Activated gamma-delta T cell treated with Interleukin-2 at 50 U/mL for 16 hours (primary cell): ENCODE results near the gene ABO.
A peak's percentile ranks its signal among the peaks of the same experiment; 100 is the strongest.
"Not testable (repeated sequence)": the region's sequence is repeated elsewhere in the genome, so short reads cannot be mapped to it uniquely, and the experiment has no call there.

ENCODE experiments used
- DNase-seq: peaks from one replicate; pipeline ENCODE4 v3.0.0-alpha.2; 2020

ABO gene

DNA sequence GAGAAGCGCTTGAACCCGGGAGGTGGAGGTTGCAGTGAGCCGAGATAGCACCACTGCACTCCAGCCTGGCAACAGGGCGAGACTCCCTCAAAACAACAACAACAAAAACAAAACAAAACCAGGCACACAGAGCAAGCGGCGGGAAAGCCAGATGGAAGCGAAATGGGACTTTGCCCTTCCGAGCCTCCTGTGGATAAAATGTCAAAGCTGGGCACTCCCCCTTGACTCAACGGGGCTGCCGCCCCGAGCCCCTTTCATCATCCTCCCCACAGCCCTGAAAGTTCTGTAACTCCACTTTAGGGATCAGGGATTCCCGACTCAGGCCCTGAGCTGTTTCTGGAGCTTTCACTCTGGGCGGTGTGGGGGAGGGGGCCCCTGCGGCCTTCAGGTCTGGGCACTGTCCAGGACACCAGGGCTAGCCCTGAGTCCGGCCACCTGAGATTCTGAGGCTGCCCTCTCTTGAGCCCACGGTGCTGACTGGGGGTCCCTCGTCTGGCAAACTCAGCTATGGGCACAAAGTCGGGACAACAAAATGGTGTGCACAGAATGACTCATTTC, 35.4 kb downstream of the ABO start:
- no peak for DNase-seq

DNA sequence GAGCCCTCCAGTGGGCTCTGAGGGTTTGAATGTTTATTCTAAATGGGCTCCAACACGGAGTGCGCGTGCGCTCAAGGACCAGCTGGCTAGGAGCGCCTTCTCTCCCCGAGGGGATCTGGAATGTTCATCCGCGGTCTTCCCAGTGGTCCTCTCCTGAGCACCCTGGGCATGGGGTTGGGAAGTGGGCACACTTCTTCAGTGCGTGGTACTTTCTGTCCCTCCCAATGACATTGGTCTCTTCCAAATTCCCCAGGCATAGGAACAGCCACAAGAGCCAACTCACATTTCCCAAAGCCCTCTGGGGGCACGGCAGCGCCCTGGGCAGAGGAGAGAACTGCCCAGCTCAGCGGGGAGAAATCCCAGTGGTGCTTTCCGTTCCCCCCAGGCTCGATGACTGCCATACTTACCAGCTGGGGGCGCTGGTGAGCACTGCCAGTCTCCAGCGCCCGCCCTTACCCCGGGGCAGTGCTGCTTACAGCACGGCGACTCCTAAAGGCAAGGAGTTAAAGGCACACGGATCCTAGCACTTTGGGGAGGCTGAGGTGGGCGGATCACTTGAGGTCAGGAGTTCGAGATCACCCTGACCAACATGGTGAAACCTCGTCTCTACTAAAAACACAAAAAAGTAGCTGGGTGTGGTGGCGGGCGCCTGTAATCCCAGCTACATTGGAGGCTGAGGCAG, 36.0 kb downstream of the ABO start:
- peak; percentile 50 for DNase-seq

DNA sequence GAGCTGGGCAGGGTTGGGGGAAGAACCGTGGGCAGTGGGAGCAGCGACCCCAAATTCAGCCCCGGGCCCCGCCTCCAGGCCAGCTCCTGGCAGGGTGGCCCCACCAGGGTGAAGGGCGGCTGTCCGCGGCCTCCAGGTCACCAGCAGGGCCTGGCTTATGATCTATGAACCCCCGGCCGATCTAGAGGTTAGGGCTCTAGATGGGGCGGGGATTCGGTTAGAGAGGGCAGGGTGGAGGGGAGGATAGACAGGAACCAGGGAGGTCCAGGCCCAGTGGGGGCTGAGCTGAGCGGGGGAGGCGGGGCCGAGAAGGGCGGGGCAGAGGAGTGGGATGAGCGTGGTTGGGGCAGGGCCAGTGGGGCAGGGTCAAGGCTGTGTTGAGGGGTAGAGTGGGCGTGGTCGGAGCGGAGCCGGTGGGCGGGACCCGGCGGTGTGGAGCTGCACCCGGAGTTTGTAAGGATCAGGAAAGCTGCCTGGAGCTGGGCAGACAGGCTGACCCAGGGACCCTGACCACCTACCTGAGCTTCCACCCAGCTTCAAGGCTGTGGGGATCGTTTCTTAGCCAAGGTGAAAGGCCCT, 36.6 kb downstream of the ABO start:
- DNase-seq, result peak; percentile 25

DNA sequence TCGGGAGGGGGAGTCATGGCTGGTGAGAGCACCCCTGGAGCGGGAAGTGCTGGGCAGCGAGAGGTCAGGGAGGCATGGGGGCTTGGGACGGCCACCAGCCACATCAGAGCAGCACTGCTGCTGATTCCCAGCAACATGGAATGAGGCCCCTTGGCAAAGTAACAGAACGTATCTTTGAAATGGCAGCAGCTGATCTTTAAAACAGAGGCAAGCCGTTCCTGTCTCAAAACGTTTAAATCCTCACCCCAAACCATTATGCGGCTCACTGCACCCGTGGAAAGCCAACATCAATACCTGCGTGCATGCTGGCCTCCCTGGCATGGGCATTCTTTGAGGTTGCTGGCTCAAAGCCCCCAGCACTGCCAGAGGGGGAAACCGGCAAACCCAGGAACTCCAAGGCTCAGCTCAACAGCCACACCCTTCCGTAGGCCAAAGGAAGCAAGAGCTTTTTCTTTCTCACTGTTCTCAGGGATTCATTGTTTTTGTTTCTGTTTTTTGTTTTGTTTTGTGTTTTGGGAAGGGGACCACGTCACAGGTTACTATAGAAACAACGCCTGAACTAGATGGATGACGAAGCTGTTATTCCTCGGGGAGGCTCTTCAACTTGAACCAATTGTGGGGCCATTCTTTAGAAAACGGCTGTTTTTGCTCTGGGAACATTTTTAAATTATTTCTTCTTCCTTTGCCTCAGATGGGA, 37.8 kb downstream of the ABO start:
- DNase-seq, result no peak

DNA sequence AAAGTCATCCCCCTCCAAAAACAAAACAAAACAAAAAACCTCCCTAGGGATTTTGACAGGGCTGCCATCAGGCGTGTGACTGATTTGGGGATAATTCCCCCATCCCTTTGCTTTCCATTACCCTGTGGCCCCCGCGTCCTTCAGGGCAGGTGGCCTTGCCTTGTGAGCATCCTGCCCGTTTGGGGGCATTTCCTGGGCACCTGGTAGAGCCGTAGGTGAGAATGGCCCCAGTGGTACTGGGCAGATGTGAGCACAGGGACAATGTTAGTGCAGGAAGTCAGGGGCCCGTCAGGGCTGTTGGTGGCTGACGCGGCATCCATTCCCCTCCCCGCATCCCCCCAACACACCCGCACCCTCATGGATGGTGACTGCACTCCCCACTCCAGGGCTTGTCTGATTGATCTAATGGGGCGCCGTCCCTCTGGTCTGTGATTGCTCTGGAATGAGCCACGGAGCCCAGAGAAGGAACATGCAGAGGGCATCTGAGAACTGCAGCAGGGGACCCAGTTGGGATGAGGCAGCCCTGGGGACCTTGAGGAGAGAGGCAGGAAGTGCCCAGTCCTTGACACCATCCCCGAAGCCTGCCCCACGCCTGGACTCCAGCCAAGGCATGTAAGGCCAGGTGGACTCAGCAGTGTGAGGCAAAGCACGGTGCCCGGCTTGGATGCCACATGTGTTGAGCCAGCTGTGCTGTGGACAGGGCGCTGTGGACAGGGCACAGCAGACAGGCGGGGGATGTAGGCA, 38.5 kb downstream of the ABO start:
- DNase-seq, result not testable (repeated sequence)

DNA sequence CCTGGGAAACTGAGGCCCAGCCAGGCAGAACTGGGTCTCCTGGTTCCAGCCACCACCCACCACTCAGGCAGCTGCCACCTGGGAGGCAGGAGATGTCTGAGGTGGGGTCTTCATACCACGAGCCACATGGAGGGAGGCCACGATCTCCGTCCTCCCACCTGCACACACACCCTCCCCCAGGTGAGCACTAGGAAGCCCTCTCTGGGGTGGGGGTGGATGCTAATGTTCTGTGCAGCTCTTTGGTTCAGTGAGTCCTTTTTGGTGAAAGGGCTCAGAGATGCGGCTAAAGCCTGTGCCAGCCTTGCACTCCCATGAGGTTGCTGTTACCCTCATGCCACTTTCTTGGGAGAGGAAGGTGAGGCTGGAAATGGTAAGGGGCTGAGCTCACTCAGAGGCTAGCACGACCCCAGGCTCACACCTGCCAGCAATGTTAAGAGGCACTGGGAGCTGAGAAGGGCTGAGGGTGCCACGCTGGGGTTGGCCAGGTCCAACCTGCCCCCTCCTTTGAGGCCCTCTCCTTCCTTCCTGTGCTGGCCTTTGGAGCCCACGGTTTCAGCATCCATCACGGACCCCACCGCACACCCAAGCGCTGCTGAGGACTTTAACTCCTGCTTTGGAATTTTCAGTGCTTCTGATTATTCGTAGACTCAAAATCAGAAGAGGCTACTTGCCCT, 39.3 kb downstream of the ABO start:
- no peak for DNase-seq

DNA sequence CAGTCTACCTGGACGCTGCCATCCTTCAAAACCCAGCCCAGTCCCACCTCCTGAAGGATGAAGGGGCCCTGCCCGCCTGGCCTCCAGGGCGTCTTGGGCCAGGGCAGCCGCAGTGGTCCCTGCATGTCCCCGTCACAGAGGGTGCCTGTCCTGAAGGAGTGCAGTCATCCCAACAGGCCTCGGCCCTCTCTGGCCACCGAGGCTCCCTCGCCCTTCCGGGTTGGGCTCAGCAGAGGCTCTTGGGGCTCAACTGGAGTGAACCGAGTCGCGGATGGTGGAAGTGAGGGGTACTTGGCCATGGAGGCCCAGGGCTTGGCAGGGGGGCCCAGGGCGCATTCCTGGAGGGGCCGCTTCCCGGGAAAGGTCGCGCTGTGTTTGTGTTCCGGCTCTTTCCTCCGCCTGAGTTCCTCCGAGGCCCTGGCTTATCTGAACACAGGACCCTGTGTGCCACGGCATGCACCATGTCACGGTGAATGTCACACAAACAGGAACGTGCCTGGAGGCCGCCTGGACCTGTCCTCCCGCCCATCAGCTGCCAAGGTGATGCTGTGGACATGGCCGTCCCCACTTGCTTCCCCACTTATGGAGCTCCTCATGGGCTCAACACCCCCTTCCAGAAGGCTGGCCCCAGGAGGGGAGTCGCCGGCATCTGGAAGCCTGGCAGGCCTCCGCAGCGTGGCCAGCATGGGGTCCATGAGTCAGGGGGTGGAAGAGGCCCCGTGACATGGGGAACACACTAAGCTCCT, 40.3 kb downstream of the ABO start:
- DNase-seq, result no peak

DNA sequence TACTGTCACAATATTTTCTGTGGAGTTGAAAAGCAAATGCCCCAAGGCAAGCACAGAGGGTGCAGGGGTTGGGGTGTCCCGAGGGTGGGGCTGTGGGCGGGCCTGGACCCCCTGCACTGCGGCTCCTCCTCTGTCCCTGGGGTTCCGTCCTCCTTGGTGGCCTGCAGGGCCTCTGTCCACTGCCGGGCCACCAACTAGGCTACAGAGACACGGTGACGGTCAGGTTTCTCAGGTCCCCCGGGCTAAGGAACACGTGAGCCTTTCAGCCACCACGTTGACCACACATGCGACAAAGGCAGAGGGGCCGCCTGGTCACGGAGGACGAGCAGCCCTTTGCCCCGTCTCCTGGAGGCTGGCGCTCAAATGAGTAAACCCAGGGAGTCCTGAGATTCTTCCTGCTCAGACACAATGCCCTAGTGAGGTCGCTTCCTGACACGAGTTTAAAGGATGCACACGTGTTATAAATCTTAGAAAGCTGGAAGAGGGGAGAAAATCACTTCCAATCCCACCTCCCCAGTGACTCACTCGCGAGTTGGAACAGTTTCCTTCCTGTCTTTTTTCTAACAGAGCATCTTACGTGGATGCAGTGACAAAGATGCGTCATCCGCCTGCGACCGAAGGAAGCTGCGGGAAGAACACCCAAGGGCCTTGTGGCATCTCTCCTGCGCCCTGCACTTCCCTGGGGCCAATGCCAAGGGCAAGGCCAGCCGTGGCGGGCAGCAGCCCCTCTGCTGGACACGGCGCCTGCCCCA, 41.1 kb downstream of the ABO start:
- DNase-seq, result no peak

DNA sequence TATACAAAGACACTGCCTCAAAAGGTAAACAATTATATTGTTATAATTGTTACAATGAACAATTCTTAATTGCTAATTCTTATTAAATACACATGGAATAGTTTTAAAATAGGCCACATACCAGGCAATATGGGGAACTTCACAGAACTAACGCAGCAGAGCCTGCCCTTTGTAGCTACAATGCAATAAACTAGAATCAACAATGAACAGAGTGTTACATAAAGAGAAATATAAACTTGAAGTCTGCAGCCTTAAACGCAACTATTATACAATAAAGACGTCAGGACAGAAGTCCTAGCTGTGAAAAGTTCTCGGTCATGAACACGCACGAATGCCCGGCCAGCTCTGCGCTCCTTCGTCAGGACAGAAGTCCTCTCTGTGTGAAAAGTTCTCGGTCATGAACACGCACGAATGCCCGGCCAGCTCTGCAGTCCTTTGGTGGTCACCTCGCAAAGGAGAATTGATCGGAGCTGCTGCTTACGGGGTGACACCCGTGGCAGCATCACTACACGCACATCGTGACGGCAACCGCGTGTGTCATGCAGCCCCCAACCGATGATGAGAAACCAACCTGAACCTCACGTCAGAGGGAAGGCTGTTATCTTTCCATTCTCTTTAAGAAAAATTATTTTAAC, 43.0 kb downstream of the ABO start:
- not testable (repeated sequence) for DNase-seq

DNA sequence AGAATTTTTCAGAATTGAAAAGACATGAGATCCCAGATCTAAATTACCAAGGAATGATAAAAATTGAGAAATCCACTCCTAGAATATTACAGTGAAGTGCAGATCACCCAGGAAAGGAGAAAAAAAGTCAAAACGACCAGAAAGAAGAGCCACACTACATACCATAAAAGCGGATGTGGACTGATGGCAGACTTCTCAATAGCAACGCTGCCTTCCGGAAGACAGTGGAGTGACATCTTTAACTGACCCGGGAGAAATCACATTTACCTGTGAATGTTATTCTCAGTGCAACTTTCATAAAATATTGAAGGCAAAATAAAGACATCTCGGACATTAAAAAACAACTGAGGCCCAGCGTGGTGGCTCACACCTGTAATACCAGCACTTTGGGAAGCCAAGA, 44.5 kb downstream of the ABO start:
- not testable (repeated sequence) for DNase-seq

DNA sequence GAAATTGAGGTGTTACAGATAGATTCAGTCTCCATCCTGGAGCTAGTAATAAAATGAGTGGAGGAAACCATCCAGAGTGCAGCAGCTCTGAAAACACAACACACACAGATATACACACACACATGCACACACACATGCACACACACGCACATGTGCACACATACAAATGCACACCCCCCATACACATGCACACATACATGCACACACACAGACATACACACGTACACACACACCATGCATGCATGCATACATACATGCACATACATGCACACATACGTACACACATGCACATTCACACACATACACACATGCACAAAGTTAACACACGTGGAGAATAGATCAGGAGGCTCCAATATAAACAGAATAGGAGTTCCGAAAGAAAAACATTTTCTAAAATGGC, 44.9 kb downstream of the ABO start:
- DNase-seq, result no peak

DNA sequence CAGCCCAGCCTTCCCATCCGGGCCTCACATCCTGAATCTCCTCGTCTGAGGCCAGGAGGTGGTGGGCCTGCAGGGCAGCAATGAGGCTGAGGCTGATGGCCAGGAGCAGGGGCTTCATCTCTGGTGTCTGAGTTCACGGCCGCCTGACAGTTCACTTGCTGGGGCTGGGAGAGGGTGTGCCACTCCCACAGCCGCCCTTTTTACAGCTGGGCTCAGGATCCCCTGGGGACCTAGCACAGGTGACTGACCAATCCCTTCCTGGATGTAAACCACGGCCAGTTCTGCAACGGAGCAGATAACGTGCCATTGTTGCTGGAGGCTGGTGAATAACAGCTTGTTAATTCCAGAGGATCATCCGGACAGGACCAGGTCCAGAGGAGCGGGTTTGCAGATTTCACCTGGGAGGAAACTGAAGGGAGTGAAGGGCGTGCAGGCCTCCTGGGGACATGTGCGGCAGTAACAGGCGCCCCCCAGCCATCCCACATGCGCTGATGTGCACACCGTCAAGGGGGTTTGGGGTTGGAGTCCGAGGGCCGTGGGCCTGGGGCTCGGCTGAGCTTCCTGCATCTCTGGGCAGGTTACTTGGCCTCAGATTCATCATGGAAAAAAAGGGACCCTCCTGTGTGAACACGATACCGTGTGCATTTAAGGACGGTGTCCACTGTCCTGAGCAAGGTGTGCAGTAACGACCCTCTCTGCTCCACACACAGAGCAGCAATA, 46.4 kb downstream of the ABO start:
- DNase-seq, result not testable (repeated sequence)

DNA sequence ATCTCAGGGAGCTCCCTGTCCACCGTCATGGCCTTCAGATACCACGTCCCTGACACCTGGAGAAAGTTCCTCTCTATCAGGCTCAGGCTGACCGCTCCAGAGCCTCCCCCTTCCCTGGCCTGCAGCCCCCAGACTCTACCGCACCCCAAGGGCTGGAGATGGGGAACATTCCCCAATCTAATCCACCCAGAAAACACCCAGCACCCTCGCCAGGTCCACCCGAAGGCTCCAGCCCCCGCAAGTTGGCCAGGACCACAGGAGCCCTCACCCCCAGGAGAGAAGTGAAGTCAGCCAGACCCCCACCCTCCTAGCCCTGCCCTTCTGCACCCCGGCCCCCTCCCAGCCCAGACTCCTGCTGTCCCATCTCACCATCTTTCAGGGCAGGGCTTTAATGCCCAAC, 47.0 kb downstream of the ABO start:
- not testable (repeated sequence) for DNase-seq

DNA sequence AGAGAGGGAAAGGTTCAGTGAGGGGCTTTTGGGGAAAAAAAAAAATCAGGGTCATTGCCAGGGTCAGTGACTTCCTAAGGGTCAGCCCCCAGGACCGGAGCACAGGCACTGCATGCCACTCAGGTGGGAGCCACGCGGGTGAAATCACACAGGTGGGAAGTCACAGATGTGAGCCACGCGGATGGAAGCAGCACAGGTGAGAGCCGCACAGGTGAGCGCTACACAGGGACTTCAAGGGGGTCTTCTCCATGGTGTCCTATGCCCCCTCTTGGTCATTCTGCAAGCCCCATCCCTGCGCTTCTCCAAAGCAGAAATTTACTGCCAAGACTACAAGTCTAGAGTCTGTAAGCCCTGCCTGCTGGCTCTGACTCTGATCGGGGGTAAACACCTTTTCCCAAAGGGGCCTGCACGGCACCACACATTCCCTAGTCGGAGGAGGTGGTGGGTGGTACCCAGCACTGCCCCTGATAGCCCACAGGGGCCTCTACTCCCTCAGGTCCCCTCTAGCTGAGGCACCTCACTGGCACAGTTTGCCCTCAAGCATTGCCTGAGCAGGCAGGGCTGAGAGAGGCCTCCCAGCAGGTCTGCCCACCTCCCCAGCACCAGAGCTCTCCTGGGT, 47.6 kb downstream of the ABO start:
- no peak for DNase-seq

DNA sequence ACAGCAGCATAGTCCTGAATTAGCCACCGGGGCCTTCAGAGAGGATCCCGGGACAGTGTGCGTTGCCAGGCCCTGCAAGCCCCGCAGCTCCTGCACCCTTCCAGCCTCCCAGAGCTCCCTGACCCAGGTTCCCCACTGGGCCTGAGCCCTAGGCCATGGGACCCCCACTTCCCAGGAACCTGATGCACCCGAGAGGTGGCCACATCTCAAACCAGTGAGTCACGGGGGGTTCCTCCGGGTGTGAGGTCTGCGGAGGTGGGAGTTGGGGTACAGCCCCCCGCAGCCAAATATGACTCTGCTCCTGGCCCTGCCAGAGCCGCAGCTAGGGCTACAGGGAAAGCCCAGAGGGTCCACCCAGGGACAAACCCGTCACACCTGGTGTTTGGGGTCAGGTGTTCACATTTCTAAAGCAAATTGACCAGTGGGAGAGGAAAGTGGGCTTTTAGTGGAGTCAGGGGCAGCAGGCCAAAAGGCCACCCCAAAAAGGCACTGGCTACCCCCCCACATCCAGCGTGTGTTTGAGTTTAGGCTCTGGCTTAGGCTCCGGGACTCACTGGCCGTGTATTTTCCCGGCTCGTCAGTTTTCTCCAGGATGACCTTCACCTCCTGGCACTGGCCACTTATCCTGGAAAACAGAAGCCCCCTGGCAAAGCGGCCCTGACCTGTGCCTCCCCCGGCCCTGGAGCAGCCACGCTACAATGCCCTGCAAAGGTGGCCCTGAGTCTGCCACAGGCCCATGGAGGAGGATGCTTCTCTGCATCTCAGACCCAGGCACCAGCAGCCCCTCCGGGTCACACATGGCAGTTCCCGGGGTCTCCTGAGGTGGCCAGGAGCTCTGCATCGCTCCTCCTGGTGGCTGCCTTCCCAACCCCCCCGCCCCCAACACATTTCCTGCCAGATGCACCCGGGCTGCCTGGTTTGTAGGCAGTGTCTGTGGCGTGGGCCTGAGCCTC, 48.5 kb downstream of the ABO start:
- no peak for DNase-seq

DNA sequence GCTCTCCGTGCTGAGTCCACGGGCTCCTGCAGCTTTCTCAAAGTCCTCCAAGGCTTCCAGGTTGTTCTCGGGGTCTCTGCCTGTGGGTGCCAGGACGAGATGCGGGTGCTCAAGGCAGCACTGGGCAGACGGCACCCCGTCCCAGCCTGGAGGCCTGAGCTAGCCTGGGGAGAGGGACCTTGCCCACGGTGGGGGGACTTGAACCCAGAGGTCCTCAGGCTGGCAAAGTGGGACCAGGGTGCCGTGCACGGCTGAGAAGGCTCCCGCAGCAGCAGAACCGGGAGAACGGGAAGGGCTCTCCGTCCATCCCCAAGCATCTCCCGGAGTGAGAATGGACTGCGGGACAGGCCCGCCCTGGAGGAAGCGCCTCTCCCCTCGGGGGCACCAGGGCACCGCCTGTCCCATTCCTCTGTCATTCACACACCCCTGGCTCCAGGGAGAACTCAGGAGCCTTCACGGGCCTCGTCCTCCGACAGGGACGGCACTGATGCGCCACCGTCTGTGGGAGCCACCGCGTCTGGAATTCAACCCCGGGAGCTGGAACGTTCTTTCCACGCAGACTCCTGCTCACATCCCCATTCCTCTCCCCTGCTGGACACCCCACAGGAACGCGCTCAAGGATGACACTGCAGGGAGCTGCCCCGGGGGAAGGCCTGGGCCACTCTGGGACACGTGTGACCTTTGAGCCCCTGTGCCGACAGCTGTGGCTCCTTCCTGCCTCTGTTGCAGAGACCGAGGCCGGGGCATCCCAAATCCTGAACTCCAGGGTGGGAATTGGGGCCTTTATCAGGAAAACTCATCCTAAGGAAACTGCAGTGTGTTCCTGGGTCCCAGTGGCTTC, 49.6 kb downstream of the ABO start:
- no peak for DNase-seq

DNA sequence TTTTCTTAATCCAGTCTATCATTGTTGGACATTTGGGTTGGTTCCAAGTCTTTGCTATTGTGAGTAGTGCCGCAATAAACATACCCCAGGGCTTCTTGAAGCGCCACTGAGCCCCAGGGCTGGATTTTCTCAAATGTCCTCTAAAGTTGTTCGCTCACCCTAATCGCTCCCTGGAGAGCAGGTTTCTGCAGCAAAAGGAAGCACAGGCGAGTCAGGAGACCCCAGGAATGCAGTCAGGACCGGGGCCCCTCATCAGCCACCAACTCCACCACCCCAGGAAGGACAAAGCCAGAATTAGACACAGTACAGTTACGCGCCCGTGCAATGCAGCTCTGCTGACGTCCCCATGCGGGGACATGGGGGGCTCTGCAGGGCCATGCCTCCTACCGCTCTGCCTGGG, 50.2 kb downstream of the ABO start:
- no peak for DNase-seq
